GM19395 (cell line): ENCODE measurements around the gene NEGR1.

Source experiments
- ATAC-seq: cut with Tn5 transposase; IDR thresholded peaks from one replicate; pipeline ENCODE4 v1.9.1; 2021; ENCODE audit warnings: mild to moderate bottlenecking, moderate library complexity; ENCODE audit not compliant: unreplicated experiment

NEGR1 gene

GRCh38 chr1:72122099-72122880, 160.0 kb downstream of the NEGR1 start:
- ATAC-seq = no peak

GRCh38 chr1:72119491-72119890, 162.8 kb downstream of the NEGR1 start:
- ATAC-seq = no peak

- no peak for ATAC-seq
Observed at GRCh38 chr1:72117621-72118020, 164.7 kb downstream of the NEGR1 start.

GRCh38 chr1:72115290-72115689, 167.0 kb downstream of the NEGR1 start:
- ATAC-seq = no peak

- ATAC-seq = no peak
Observed at GRCh38 chr1:72111662-72112061, 170.7 kb downstream of the NEGR1 start.

GRCh38 chr1:72109916-72110315, 172.4 kb downstream of the NEGR1 start:
- no peak for ATAC-seq

- no peak for ATAC-seq
Observed at GRCh38 chr1:72105201-72105600, 177.1 kb downstream of the NEGR1 start.

- no peak for ATAC-seq
Observed at GRCh38 chr1:72101840-72102632, 180.3 kb downstream of the NEGR1 start.

GRCh38 chr1:72100771-72101170, 181.6 kb downstream of the NEGR1 start:
- no peak for ATAC-seq

- ATAC-seq = no peak
Observed at GRCh38 chr1:72097851-72098570, 184.3 kb downstream of the NEGR1 start.

GRCh38 chr1:72094209-72094608, 188.1 kb downstream of the NEGR1 start:
- no peak for ATAC-seq

GRCh38 chr1:72086394-72086793, 195.9 kb downstream of the NEGR1 start:
- ATAC-seq = no peak

- ATAC-seq = no peak
Observed at GRCh38 chr1:72075425-72075824, 206.9 kb downstream of the NEGR1 start.

GRCh38 chr1:72066431-72066830, 215.9 kb downstream of the NEGR1 start:
- ATAC-seq = no peak

GRCh38 chr1:72064196-72065075, 217.9 kb downstream of the NEGR1 start:
- no peak for ATAC-seq

GRCh38 chr1:72063364-72064044, 218.8 kb downstream of the NEGR1 start:
- no peak for ATAC-seq

GRCh38 chr1:72062584-72062983, 219.8 kb downstream of the NEGR1 start:
- no peak for ATAC-seq

- no peak for ATAC-seq
Observed at GRCh38 chr1:72060466-72061245, 221.7 kb downstream of the NEGR1 start.

GRCh38 chr1:72056516-72056915, 225.8 kb downstream of the NEGR1 start:
- no peak for ATAC-seq
